Panc1 (cell line): ENCODE results near the gene SLC6A15. TPM values are rescaled to one million over a fixed set of nuclear protein-coding genes. Genes with fewer than 3 reads are reported as not detected.

Source experiments
- ATAC-seq: fragments of 200-7000 bp; cut with Tn5 transposase; 2 replicates; pipeline ENCODE4 v1.9.1; 2020; ENCODE audit warnings: mild to moderate bottlenecking, moderate library complexity
- Bru-seq: library from RNA; stranded (reverse); fragments of 400-500 nt; gene quantifications from one replicate; lab custom pipeline; 2021; lab: Mats Ljungman, UMichigan
- BruChase-seq, 2 experiments: library from RNA; stranded (reverse); fragments of 400-500 nt; gene quantifications; one replicate each; lab custom pipeline; 2021; lab: Mats Ljungman, UMichigan
- BruUV-seq: library from RNA; stranded (reverse); fragments of 400-500 nt; replicated peaks from 2 replicates; lab custom pipeline; 2021; lab: Mats Ljungman, UMichigan
- CTCF ChIA-PET: fragments of 300-600 bp; sonication (Branson Sonifier 250); formaldehyde crosslinking; loops from one replicate; lab custom pipeline; 2022; ENCODE audit warnings: antibody characterized with exemption; lab: Charles Lee
- POLR2A ChIA-PET: fragments of 300-600 bp; sonication (Branson Sonifier 250); formaldehyde crosslinking; loops from one replicate; lab custom pipeline; 2022; ENCODE audit warnings: antibody characterized with exemption; lab: Charles Lee
- DNase-seq: peaks from one replicate; pipeline ENCODE4 v3.0.0-alpha.2; 2010; ENCODE audit warnings: low read depth, low spot score
- H3K27ac ChIP-seq: 2 replicates; pipeline ENCODE4 v1.5.1; 2011; ENCODE audit warnings: mild to moderate bottlenecking, low read length, inconsistent platforms
- H3K27me3 ChIP-seq: fragments of 200-500 bp; sonication (Bioruptor generic); 2 replicates; pipeline ENCODE4 v1.6.0; 2014; ENCODE audit warnings: low read length, inconsistent platforms; ENCODE audit not compliant: control insufficient read depth, insufficient read depth
- H3K36me3 ChIP-seq: fragments of 200-500 bp; sonication (Bioruptor generic); 2 replicates; pipeline ENCODE4 v1.5.1; 2014; ENCODE audit warnings: inconsistent platforms, mild to moderate bottlenecking, low read length, moderate library complexity; ENCODE audit not compliant: control insufficient read depth, insufficient read depth
- H3K4me1 ChIP-seq: 2 replicates; pipeline ENCODE4 v1.5.1; 2011; ENCODE audit warnings: inconsistent platforms, mild to moderate bottlenecking, low read length, moderate library complexity; ENCODE audit not compliant: control insufficient read depth, insufficient read depth
- H3K4me3 ChIP-seq, 2 experiments: 2 replicates each; pipeline ENCODE4 v1.5.1; 2011 to 2012; ENCODE audit warnings: low read depth in 2 of 2, low read length in 2 of 2, mild to moderate bottlenecking in 2 of 2, inconsistent platforms in 1 of 2, moderate library complexity in 1 of 2
- H3K9me3 ChIP-seq: fragments of 200-500 bp; sonication (Bioruptor generic); 2 replicates; pipeline ENCODE4 v1.5.1; 2014; ENCODE audit warnings: low read depth, mild to moderate bottlenecking, inconsistent platforms, low read length, moderate library complexity; ENCODE audit not compliant: control insufficient read depth, insufficient read depth
- POLR2AphosphoS5 ChIP-seq: IDR thresholded peaks from 2 replicates; pipeline ENCODE4 v1.6.1; 2012; ENCODE audit warnings: mild to moderate bottlenecking, low read depth, low read length, moderate library complexity
- SIN3A ChIP-seq: IDR thresholded peaks from 2 replicates; pipeline ENCODE4 v1.6.1; 2012; ENCODE audit warnings: low read depth, mild to moderate bottlenecking, low read length, moderate library complexity, borderline replicate concordance; ENCODE audit not compliant: insufficient read depth
- TCF7L2 ChIP-seq: IDR thresholded peaks from 2 replicates; pipeline ENCODE4 v1.6.1; 2011; ENCODE audit warnings: mild to moderate bottlenecking, low read depth, low read length, inconsistent platforms
- in situ Hi-C: cut with HindIII; loops from 2 replicates; pipeline ENCODE4 v1.10.0; 2016; ENCODE audit warnings: low sequenced_read_pairs, low pct_unique_long_range_greater_than_20kb
- intact Hi-C: fragments of 100-400 bp; cut with micrococcal nuclease; formaldehyde crosslinking; loops from one replicate; pipeline ENCODE4 v1.10.0; 2022; ENCODE audit not compliant: unreplicated experiment
- long read RNA-seq: library from polyadenylated mRNA; unstranded; transcript quantifications from one replicate; pipeline ENCODE4 v2.0.0, GENCODE V29; 2021; ENCODE audit not compliant: unreplicated experiment
- polyA plus RNA-seq: library from polyadenylated mRNA; unstranded; fragments of >200 nt; gene quantifications from one replicate; pipeline ENCODE4 v1.2.1, GENCODE V29; 2012; ENCODE audit warnings: missing spikeins; ENCODE audit not compliant: insufficient read length
- total RNA-seq: library from RNA; stranded (reverse); gene quantifications from one replicate; pipeline ENCODE4 v1.2.1, GENCODE V29; 2021; ENCODE audit not compliant: unreplicated experiment
- TF ChIP-seq, protein P1 (sequence below): fragments of 450-650 bp; IDR thresholded peaks from 2 replicates; pipeline ENCODE4 v1.5.1; 2017; ENCODE audit warnings: mild to moderate bottlenecking
- TF ChIP-seq, protein P2 (sequence below), 2 experiments: IDR thresholded peaks; 2 replicates each; pipeline ENCODE4 v1.6.1; 2011 to 2012; ENCODE audit warnings: low read depth in 2 of 2, control low read depth in 1 of 2, low read length in 1 of 2, mild to moderate bottlenecking in 1 of 2, moderate library complexity in 1 of 2; ENCODE audit not compliant: insufficient read depth in 1 of 2

Gene SLC6A15
- total RNA-seq (0.36 TPM), Bru-seq, nascent RNA (percentile 10 among the genes with signal in this experiment), BruChase-seq, experiment 1, labeled RNA remaining after a 2-hour chase (percentile 10 among the genes with signal in this experiment), BruChase-seq, experiment 2, labeled RNA remaining after a 6-hour chase (percentile 10 among the genes with signal in this experiment)
- not detected for polyA plus RNA-seq
- long read RNA-seq, full-length matches to known transcripts: 1 of 1 reads
- long read RNA-seq, partial matches to known transcripts: 0 of 1 reads
- long read RNA-seq, other reads (novel, unspliced or antisense): 0 of 1 reads

DNA sequence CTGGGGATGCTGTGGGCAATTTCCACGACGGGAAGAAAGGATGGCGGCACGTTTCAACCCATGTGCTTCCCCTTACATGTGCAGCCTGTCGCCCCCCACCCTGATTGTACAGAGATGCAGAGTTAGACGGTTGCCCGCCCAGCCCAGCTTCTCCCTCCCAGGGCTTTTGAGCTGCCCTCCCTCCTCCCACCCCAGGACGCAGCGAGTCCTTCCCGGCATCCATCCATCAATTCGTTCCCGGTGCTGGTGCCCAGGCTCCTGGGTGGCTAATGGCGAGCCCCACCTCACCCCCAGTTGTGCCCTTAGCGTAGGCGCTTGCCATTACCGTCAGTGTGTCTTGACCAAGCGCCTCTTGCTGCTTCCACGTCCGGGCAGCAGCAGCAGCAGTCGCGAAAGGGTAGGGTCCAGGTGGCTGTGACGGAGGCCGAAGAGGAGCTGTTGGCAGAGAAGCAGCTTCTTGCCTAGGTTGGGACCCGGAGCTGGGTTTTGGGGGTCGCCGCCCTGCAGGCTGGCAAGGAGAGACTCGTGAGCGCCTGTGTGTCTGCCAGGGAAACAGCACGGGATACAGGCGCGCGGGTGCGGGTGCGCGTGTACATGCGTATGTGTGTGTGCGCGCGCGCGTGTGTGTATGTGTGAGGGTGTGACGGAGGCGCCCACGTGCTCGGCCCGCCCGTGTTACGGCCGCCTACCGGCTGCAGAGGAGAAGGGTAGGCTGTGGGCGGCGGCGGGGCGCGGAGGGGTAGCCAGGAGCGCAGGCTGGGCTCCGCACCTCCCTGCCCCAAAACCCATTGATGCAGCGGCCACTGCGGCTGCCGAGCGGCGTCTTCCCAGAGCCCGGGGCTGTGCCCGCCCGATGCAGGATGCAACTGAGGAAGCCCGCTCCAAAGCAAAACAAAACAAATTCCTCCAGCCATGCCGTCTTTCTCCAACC is at the start of gene SLC6A15:
SLC6A15 (minus strand) TSS at position 602 of the 931 bp plus-strand sequence. CDS start 20,679 bp downstream, outside the sequence.
- peaks cover 9% of the 10 kb centered on the region; the same call in 1 of the 2 replicates for H3K4me1 ChIP-seq
- H3K36me3 ChIP-seq: no peaks in the 10 kb centered on the region; the same call in 1 of the 2 replicates
- no peak within 1 kb of the TSS for H3K27ac ChIP-seq
- no peak for DNase-seq
- CTCF ChIA-PET: no interaction called here
- H3K27me3 ChIP-seq: peaks cover 8% of the 10 kb centered on the region
- in situ Hi-C loops: no loop called here
- peak within 1 kb of the TSS; percentile 56 to 78 for H3K4me3 ChIP-seq
- TF ChIP-seq POLR2AphosphoS5: no peak
- TF ChIP-seq, protein P1, sequence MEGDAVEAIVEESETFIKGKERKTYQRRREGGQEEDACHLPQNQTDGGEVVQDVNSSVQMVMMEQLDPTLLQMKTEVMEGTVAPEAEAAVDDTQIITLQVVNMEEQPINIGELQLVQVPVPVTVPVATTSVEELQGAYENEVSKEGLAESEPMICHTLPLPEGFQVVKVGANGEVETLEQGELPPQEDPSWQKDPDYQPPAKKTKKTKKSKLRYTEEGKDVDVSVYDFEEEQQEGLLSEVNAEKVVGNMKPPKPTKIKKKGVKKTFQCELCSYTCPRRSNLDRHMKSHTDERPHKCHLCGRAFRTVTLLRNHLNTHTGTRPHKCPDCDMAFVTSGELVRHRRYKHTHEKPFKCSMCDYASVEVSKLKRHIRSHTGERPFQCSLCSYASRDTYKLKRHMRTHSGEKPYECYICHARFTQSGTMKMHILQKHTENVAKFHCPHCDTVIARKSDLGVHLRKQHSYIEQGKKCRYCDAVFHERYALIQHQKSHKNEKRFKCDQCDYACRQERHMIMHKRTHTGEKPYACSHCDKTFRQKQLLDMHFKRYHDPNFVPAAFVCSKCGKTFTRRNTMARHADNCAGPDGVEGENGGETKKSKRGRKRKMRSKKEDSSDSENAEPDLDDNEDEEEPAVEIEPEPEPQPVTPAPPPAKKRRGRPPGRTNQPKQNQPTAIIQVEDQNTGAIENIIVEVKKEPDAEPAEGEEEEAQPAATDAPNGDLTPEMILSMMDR: peak; percentile 19; the same call in 1 of the 2 replicates
- peak; percentile 78 for ATAC-seq
- no TSS peak for BruUV-seq
- intact Hi-C loops: no loop called here
- POLR2A ChIA-PET: no interaction called here
- H3K9me3 ChIP-seq: no peaks in the 10 kb centered on the region

DNA sequence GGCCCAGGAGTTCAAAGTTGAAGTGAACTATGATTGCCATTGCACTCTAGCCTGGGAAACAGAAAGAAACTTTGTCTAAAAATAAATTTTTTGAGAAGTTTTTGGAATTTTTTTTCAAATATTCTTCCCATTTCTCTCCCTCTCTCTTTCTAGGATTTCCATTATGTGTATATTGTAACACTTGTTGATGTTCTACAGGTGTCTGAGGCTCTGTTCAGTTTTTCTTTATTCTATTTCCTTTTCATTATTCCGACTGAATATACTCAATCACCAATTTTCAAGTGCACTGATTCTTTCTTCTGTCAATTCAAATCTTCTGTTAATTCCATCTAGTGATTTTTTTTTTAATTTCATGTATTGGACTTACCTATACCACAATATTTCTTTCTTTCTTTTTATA is 48.3 kb upstream of the SLC6A15 start:
- intact Hi-C loops (no loop called here), in situ Hi-C loops (no loop called here)
- Histone ChIP-seq H3K4me3 (no peak overlapping the region), H3K4me1 (no peaks in the 10 kb centered on the region), H3K36me3 (no peaks in the 10 kb centered on the region), H3K9me3 (no peaks in the 10 kb centered on the region), H3K27me3 (no peaks in the 10 kb centered on the region), H3K27ac (no peak overlapping the region)
- CTCF ChIA-PET: no interaction called here
- no peak for TF ChIP-seq SIN3A
- TF ChIP-seq POLR2AphosphoS5: no peak
- TF ChIP-seq, protein P1: no peak
- TF ChIP-seq, protein P2, sequence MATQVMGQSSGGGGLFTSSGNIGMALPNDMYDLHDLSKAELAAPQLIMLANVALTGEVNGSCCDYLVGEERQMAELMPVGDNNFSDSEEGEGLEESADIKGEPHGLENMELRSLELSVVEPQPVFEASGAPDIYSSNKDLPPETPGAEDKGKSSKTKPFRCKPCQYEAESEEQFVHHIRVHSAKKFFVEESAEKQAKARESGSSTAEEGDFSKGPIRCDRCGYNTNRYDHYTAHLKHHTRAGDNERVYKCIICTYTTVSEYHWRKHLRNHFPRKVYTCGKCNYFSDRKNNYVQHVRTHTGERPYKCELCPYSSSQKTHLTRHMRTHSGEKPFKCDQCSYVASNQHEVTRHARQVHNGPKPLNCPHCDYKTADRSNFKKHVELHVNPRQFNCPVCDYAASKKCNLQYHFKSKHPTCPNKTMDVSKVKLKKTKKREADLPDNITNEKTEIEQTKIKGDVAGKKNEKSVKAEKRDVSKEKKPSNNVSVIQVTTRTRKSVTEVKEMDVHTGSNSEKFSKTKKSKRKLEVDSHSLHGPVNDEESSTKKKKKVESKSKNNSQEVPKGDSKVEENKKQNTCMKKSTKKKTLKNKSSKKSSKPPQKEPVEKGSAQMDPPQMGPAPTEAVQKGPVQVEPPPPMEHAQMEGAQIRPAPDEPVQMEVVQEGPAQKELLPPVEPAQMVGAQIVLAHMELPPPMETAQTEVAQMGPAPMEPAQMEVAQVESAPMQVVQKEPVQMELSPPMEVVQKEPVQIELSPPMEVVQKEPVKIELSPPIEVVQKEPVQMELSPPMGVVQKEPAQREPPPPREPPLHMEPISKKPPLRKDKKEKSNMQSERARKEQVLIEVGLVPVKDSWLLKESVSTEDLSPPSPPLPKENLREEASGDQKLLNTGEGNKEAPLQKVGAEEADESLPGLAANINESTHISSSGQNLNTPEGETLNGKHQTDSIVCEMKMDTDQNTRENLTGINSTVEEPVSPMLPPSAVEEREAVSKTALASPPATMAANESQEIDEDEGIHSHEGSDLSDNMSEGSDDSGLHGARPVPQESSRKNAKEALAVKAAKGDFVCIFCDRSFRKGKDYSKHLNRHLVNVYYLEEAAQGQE (IDR thresholded peaks at IDR 0.05; ENCODE audit: insufficient read depth in 1 of 2, low read depth in 2 of 2, low read length in 1 of 2): no peak
- TF ChIP-seq TCF7L2: no peak
- POLR2A ChIA-PET: no interaction called here
- DNase-seq: no peak
- ATAC-seq: no peak
- BruUV-seq: no TSS peak
